GM12878 (cell line): ENCODE results near the gene ATXN2. TPM values are rescaled to one million over a fixed set of nuclear protein-coding genes. Genes with fewer than 3 reads are reported as not detected.
"Not testable (repeated sequence)": the region's sequence is repeated elsewhere in the genome, so short reads cannot be mapped to it uniquely, and the experiment has no call there.

Experiments
- ATAC-seq: fragments of 200-7000 bp; cut with Tn5 transposase; 3 replicates; pipeline ENCODE4 v1.9.1; 2020; ENCODE audit warnings: mild to moderate bottlenecking, moderate library complexity
- BruUV-seq: library from RNA; stranded (reverse); fragments of 400-500 nt; replicated peaks from 2 replicates; lab custom pipeline; 2021; lab: Mats Ljungman, UMichigan
- CTCF ChIA-PET: fragments of 300-600 bp; sonication (Branson Sonifier 250); formaldehyde crosslinking; extraction: SDS; loops from one replicate; lab custom pipeline; 2021; ENCODE audit warnings: inconsistent platforms; lab: Yijun Ruan, JAX
- POLR2A ChIA-PET: fragments of 350-600 bp; formaldehyde crosslinking; extraction: SDS; loops from one replicate; lab custom pipeline; 2021; ENCODE audit warnings: inconsistent platforms; lab: Charles Lee
- RAD21 ChIA-PET: fragments of 300-600 bp; sonication (Branson Sonifier 250); formaldehyde crosslinking; loops from one replicate; lab custom pipeline; 2023; ENCODE audit warnings: antibody characterized with exemption; ENCODE audit not compliant: unreplicated experiment; lab: Charles Lee
- SMC1A ChIA-PET: fragments of 300-600 bp; sonication (Branson Sonifier 250); formaldehyde crosslinking; loops from one replicate; lab custom pipeline; 2023; ENCODE audit not compliant: unreplicated experiment, uncharacterized antibody; lab: Charles Lee
- DNase-seq: peaks from one replicate; pipeline ENCODE4 v3.0.0-alpha.2; 2011; ENCODE audit warnings: low read depth, low spot score
- FAIRE-seq: peaks from 3 replicates; lab custom pipeline; 2011; peaks lifted over from hg19 to GRCh38; lab: Jason Lieb, UNC
- H2AFZ ChIP-seq: 2 replicates; pipeline ENCODE4 v1.6.0; 2011; ENCODE audit warnings: low read depth, low read length, control low read depth; ENCODE audit not compliant: control insufficient read depth
- H3K27ac ChIP-seq: 2 replicates; pipeline ENCODE4 v1.5.1; 2011; ENCODE audit warnings: control low read depth; ENCODE audit not compliant: control insufficient read depth, insufficient read depth
- H3K27me3 ChIP-seq, 2 experiments: replicated peaks in 1 of 2; 2 replicates each; pipeline versions ENCODE4 v1.6.0 to v1.6.1; 2011; ENCODE audit warnings: low read length in 1 of 2; ENCODE audit not compliant: control insufficient read depth in 2 of 2, insufficient read depth in 2 of 2
- H3K36me3 ChIP-seq, 2 experiments: 2 replicates each; pipeline ENCODE4 v1.5.1; 2011; ENCODE audit warnings: low read length in 1 of 2; ENCODE audit not compliant: control insufficient read depth in 2 of 2, insufficient read depth in 2 of 2
- H3K4me1 ChIP-seq: 2 replicates; pipeline ENCODE4 v1.6.1; 2011; ENCODE audit warnings: mild to moderate bottlenecking, low read length, moderate library complexity, mixed read lengths; ENCODE audit not compliant: control insufficient read depth, insufficient read depth
- H3K4me2 ChIP-seq: 2 replicates; pipeline ENCODE4 v1.6.0; 2011; ENCODE audit warnings: control low read depth; ENCODE audit not compliant: control insufficient read depth, insufficient read depth
- H3K4me3 ChIP-seq: fragments of 200-600 bp; sonication (generic); 2 replicates; pipeline ENCODE4 v1.5.1; 2016
- H3K79me2 ChIP-seq: 2 replicates; pipeline ENCODE4 v1.6.0; 2011; ENCODE audit warnings: low read length; ENCODE audit not compliant: control insufficient read depth, insufficient read depth
- H3K9ac ChIP-seq: 2 replicates; pipeline ENCODE4 v1.8.0; 2011; ENCODE audit warnings: low read length, control low read depth, mixed read lengths; ENCODE audit not compliant: control insufficient read depth, insufficient read depth
- H3K9me3 ChIP-seq: replicated peaks from 3 replicates; pipeline ENCODE4 v1.5.1; 2011; ENCODE audit warnings: mild to moderate bottlenecking, low read length; ENCODE audit not compliant: control insufficient read depth, insufficient read depth
- H4K20me1 ChIP-seq: 2 replicates; pipeline ENCODE4 v1.6.0; 2011; ENCODE audit not compliant: control insufficient read depth, insufficient read depth
- CTCF ChIP-seq, 3 experiments: IDR thresholded peaks in 2 of 3; conservative IDR thresholded peaks in 1 of 3; 2 replicates each; pipeline ENCODE4 v1.5.1; 2011; ENCODE audit warnings: low read depth in 3 of 3, low read length in 3 of 3, mild to moderate bottlenecking in 3 of 3, control low read depth in 2 of 3, moderate library complexity in 2 of 3, inconsistent platforms in 1 of 3, mixed read lengths in 1 of 3; ENCODE audit not compliant: control insufficient read depth in 2 of 3, insufficient read depth in 1 of 3; ENCODE audit errors: extremely low read depth in 1 of 3
- EP300 ChIP-seq, 2 experiments: fragments of 150-350 bp in 1 of 2; IDR thresholded peaks; 2 replicates each; pipeline ENCODE4 v1.6.1; 2011 to 2012; ENCODE audit warnings: low read depth in 2 of 2, low read length in 2 of 2, borderline replicate concordance in 1 of 2, improper control_type of control experiment in 1 of 2, inconsistent platforms in 1 of 2; ENCODE audit not compliant: control insufficient read depth in 1 of 2
- PML ChIP-seq: IDR thresholded peaks from 2 replicates; pipeline ENCODE4 v1.6.1; 2012; ENCODE audit warnings: low read length, inconsistent platforms
- ZBTB11 ChIP-seq: fragments of 450-650 bp; formaldehyde crosslinking; IDR thresholded peaks from 2 replicates; pipeline ENCODE4 v1.5.0; 2022; ENCODE audit warnings: mild to moderate bottlenecking, missing genetic modification characterization
- ZNF207 ChIP-seq: fragments of 450-650 bp; IDR thresholded peaks from 2 replicates; pipeline ENCODE4 v1.6.1; 2014; ENCODE audit warnings: antibody characterized with exemption, mild to moderate bottlenecking, borderline replicate concordance
- WGBS: methylation state at CpG from one replicate; pipeline ENCODE4 v1.1.6; 2016; ENCODE audit warnings: low lambda C conversion rate; ENCODE audit not compliant: insufficient replicate concordance, insufficient coverage; ENCODE audit errors: missing lambda C conversion rate; 5-methylcytosine and 5-hydroxymethylcytosine counted together
- in situ Hi-C: fragments of 300-500 bp; cut with MboI; formaldehyde crosslinking; loops from 9 replicates; pipeline ENCODE4 v1.14.3; 2018; ENCODE audit warnings: mixed read lengths
- intact Hi-C: fragments of 100-400 bp; cut with micrococcal nuclease; formaldehyde crosslinking; loops from one replicate; pipeline ENCODE4 v1.14.2; 2022; ENCODE audit not compliant: unreplicated experiment
- polyA plus RNA-seq, 11 experiments: library from polyadenylated mRNA; depleted of rRNA in 4 of 11; unstranded in 6 of 11; stranded (reverse) in 5 of 11; fragments of >200 nt; fragmentation: Nextera tagmentation in 4 of 11; fragmentation: Illumina TruSeq in 1 of 11; extraction: Ambion mirVana in 4 of 11; extraction: Trizol in 1 of 11; gene quantifications; 1 replicate in 1 of 11; 2 replicates in 10 of 11; pipeline versions ENCODE4 v1.2.1 to v1.2.3, GENCODE V29; 2011 to 2016; ENCODE audit warnings: inconsistent platforms in 2 of 11, missing spikeins in 2 of 11, low read depth in 1 of 11
- total RNA-seq, 4 experiments: library from RNA; depleted of rRNA in 3 of 4; stranded (reverse); fragments of >200 nt in 3 of 4; fragmentation: Illumina TruSeq in 1 of 4; extraction: Trizol in 1 of 4; gene quantifications; 2 replicates each; pipeline versions ENCODE4 v1.2.1 to v1.2.3, GENCODE V29; 2013 to 2021

The ATXN2 gene
- total and polyA plus RNA-seq, 10 of the 15 experiments (the other 5 are each of a cell fraction or from before 2014, with no cell fraction given) = 8.8 to 31.5 (median 19.0) TPM

- no peak for TF ChIP-seq ZNF207
- no peak for TF ChIP-seq EP300 (IDR thresholded peaks at IDR 0.05; ENCODE audit: borderline replicate concordance in 1 of 2, control insufficient read depth in 1 of 2, low read depth in 2 of 2, low read length in 2 of 2)
- no peak for TF ChIP-seq CTCF (IDR thresholded peaks at IDR 0.05 in 2 of 3, conservative IDR thresholded peaks at IDR 0.05 in 1 of 3; ENCODE audit: control insufficient read depth in 2 of 3, extremely low read depth in 1 of 3, insufficient read depth in 1 of 3, low read depth in 3 of 3, low read length in 3 of 3)
- TF ChIP-seq ZBTB11 (CRISPR knock-in tag) = no peak
- no peak for TF ChIP-seq PML
Observed at GRCh38 chr12:111556676-111557075, 42.4 kb downstream of the ATXN2 start (continued).

- H3K9me3 ChIP-seq, intact Hi-C loops, RAD21 ChIA-PET, DNase-seq, H3K4me2 ChIP-seq, H3K27ac ChIP-seq, in situ Hi-C loops, FAIRE-seq, H3K36me3 ChIP-seq, POLR2A ChIA-PET, H4K20me1 ChIP-seq, H2AFZ ChIP-seq, BruUV-seq, H3K27me3 ChIP-seq, H3K9ac ChIP-seq, H3K4me1 ChIP-seq, ATAC-seq, H3K4me3 ChIP-seq: not testable (repeated sequence)
- 98% methylated on average over 3 of the region's 3 CpGs for WGBS
- ChIA-PET CTCF (interaction anchor here (1.0 kb wide), 1 partner anchor 25 kb away, joined by 3 read pairs; no protein-coding TSS in a partner anchor), SMC1A (interaction anchor here (2.0 kb wide), 1 partner anchor 103 kb away, joined by 5 read pairs; no protein-coding TSS in a partner anchor)
- H3K79me2 ChIP-seq = peaks cover 15% of the 10 kb centered on the region
Observed at GRCh38 chr12:111555313-111555712, 43.8 kb downstream of the ATXN2 start.
